ENCODE data around the gene PKP4. TPM values are rescaled to one million over a fixed set of nuclear protein-coding genes. Genes with fewer than 3 reads are reported as not detected.

PKP4 gene
- total RNA-seq, 2 experiments from 2014 or later, result 33.7 to 38.7 TPM

DNA sequence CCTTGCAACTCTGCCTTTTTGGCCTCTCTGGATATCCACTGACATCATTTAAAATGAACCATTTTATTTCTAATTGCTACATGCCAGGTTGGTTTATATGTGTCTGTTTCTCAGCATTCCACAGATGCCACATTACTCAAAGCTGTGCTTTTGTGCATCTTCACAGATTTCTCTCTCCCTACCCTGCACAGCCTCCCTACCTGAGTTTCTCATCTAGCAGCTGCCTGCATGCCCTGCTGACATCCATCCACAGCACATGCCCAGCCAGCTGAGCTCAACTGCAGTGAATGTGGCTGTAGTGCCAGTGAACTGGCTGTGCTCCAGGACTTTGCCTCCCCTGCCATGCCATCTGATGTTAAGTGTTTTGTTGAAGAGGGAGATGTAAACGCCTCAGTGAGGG lies 44.5 kb downstream of the PKP4 start:
- DNase-seq (no peak), ATAC-seq (no peak)
- Mint-ChIP-seq H3K9me3 (no peaks in the 10 kb centered on the region), H3K27me3 (no peaks in the 10 kb centered on the region), H3K27ac (no peak overlapping the region), H3K4me1 (ENCODE audit: low read depth) (peaks cover 1% of the 10 kb centered on the region), H3K4me3 (no peak overlapping the region), H3K36me3 (ENCODE audit: low read depth) (peaks cover 5% of the 10 kb centered on the region)
- intact Hi-C loops (cut with micrococcal nuclease), result no loop called here
- CTCF ChIA-PET, result no interaction called here
- TF ChIP-seq, protein P1, sequence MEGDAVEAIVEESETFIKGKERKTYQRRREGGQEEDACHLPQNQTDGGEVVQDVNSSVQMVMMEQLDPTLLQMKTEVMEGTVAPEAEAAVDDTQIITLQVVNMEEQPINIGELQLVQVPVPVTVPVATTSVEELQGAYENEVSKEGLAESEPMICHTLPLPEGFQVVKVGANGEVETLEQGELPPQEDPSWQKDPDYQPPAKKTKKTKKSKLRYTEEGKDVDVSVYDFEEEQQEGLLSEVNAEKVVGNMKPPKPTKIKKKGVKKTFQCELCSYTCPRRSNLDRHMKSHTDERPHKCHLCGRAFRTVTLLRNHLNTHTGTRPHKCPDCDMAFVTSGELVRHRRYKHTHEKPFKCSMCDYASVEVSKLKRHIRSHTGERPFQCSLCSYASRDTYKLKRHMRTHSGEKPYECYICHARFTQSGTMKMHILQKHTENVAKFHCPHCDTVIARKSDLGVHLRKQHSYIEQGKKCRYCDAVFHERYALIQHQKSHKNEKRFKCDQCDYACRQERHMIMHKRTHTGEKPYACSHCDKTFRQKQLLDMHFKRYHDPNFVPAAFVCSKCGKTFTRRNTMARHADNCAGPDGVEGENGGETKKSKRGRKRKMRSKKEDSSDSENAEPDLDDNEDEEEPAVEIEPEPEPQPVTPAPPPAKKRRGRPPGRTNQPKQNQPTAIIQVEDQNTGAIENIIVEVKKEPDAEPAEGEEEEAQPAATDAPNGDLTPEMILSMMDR (IDR thresholded peaks at IDR 0.05), result no peak
- POLR2A ChIA-PET, result no interaction called here

DNA sequence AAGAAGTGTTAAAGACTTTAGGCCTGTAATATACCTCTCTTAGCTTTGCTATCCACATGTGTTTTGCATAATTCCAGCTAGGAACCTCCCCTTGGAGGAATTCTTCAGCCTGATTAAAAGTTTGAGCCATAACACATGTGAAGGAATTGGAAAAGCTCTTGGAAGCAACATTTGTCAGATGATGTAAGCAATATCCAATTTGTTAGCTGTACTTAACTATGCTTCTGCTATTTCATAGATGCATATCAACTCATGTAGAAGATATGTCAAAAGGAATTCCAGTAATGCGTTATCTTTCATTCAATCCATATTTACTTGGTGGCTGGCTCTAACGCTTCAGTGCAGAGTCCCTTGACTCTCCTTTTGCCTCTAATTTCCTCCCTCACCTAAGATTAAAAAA lies 46.2 kb downstream of the PKP4 start:
- ChIA-PET CTCF (no interaction called here), POLR2A (no interaction called here)
- peaks cover 7% of the 10 kb centered on the region for H3K36me3 Mint-ChIP-seq (ENCODE audit: low read depth)
- peaks cover 6% of the 10 kb centered on the region for H3K4me1 Mint-ChIP-seq (ENCODE audit: low read depth)
- H3K27me3 Mint-ChIP-seq, result no peaks in the 10 kb centered on the region
- intact Hi-C loops (cut with micrococcal nuclease), result no loop called here
- ATAC-seq (no peak), DNase-seq (no peak)
- H3K9me3 Mint-ChIP-seq, result no peaks in the 10 kb centered on the region
- H3K4me3 Mint-ChIP-seq, result no peak overlapping the region
- no peak overlapping the region for H3K27ac Mint-ChIP-seq
- TF ChIP-seq, protein P1 (IDR thresholded peaks at IDR 0.05), result no peak

DNA sequence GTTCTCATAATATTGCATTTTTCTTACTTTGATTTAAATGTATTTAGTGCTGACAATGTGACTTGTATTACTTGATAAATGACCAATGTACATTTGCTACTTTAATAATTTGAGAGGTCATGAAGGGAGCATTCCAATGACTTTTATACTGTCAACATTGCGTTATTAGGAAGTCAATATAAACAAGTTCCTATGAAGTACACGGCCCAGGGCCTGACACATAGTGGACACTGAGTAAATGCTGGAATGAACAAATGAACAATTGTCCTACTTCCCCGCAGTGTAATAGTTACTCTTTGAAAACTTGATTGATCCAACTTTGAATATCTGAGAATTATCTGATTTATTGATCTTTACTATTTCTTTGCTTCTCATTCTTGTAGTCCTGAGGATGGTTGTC lies 47.3 kb downstream of the PKP4 start:
- Mint-ChIP-seq H3K4me3 (no peak overlapping the region), H3K27ac (no peak overlapping the region), H3K36me3 (ENCODE audit: low read depth) (peaks cover 3% of the 10 kb centered on the region), H3K4me1 (ENCODE audit: low read depth) (peaks cover 6% of the 10 kb centered on the region), H3K9me3 (no peaks in the 10 kb centered on the region), H3K27me3 (no peaks in the 10 kb centered on the region)
- TF ChIP-seq, protein P1 (IDR thresholded peaks at IDR 0.05), result no peak
- intact Hi-C loops (cut with micrococcal nuclease), result no loop called here
- CTCF ChIA-PET, result no interaction called here
- POLR2A ChIA-PET, result no interaction called here
- no peak for DNase-seq
- ATAC-seq, result no peak

DNA sequence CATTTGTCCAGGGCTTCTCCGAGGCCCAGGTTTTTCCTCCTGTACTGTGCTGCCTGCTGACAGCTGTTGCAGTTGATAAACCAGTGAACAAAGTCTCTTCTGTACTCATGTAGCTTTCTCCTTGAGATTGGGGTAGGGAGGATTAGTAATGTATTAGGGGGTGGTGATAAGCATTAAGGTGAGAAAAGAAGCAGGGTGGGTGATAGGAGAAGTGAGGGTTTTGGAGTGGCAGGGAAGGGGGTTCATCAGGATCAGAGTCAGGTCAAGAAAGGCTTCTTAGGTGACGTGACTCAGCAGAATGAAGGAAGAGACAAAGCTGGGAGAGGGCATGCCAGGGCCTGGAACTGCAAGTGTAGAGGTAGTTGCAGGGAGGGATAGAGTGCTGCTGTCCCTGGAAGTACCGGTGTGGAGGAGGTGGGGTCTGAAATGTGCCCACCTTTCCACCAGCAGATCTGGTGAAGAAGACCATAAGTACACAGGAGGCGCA lies 48.7 kb downstream of the PKP4 start:
- H3K27me3 Mint-ChIP-seq, result no peaks in the 10 kb centered on the region
- TF ChIP-seq, protein P1 (IDR thresholded peaks at IDR 0.05), result no peak
- DNase-seq, result no peak
- no peak overlapping the region for H3K27ac Mint-ChIP-seq
- intact Hi-C loops (cut with micrococcal nuclease), result no loop called here
- POLR2A ChIA-PET, result interaction anchor here (0.9 kb wide), 1 partner anchor 189 kb away, joined by 3 read pairs; no protein-coding TSS in a partner anchor
- peaks cover 12% of the 10 kb centered on the region for H3K4me1 Mint-ChIP-seq (ENCODE audit: low read depth)
- CTCF ChIA-PET, result no interaction called here
- no peak overlapping the region for H3K4me3 Mint-ChIP-seq
- ATAC-seq, result no peak
- peaks cover 5% of the 10 kb centered on the region for H3K36me3 Mint-ChIP-seq (ENCODE audit: low read depth)
- H3K9me3 Mint-ChIP-seq, result no peaks in the 10 kb centered on the region

DNA sequence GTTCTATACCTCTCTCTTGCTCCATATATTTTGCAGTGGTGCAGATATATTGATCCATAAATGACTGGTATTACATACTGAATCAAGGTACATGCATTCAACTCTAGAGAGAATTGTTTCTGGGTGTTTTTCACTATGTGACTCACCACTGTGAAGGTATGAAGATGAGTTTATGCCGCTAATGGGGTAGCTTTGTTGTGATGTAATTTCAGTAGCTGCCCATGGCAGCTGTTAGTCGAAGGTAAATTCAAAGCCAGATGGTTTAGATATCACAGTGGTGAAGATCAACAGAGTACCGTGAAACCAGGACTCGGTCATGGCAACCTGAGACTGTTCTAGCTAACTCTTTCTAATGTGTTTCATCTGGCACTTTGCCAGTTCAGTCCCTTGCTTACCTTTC lies 50.4 kb downstream of the PKP4 start:
- Mint-ChIP-seq H3K27me3 (no peaks in the 10 kb centered on the region), H3K27ac (no peak overlapping the region), H3K36me3 (ENCODE audit: low read depth) (peaks cover 6% of the 10 kb centered on the region), H3K4me3 (no peak overlapping the region), H3K9me3 (no peaks in the 10 kb centered on the region), H3K4me1 (ENCODE audit: low read depth) (peaks cover 12% of the 10 kb centered on the region)
- ChIA-PET CTCF (no interaction called here), POLR2A (no interaction called here)
- TF ChIP-seq, protein P1 (IDR thresholded peaks at IDR 0.05), result no peak
- intact Hi-C loops (cut with micrococcal nuclease), result no loop called here
- ATAC-seq, result peak; percentile 66
- no peak for DNase-seq

Measured in activated CD8-positive, alpha-beta T cell treated with anti-CD3 and anti-CD28 coated beads for 36 hours (primary cell).